Measurements from ENCODE around the gene COX4I1.
"Not testable (repeated sequence)": the region's sequence is repeated elsewhere in the genome, so short reads cannot be mapped to it uniquely, and the experiment has no call there.

Gene COX4I1

GRCh38 chr16:85805442-85806045 lies 6.0 kb downstream of the COX4I1 start:
- no peak overlapping the region for H3K9ac ChIP-seq (ENCODE audit: low read length)
- no peak overlapping the region for H3K27ac ChIP-seq (ENCODE audit: low read depth, low read length)
- peaks cover 19% of the 10 kb centered on the region for H3K4me1 ChIP-seq (ENCODE audit: insufficient read depth, low read length)
- H3K9me3 ChIP-seq (ENCODE audit: low read length) = no peaks in the 10 kb centered on the region
- no peak overlapping the region for H3K4me3 ChIP-seq (ENCODE audit: low read depth in 1 of 2, low read length in 2 of 2)
- peaks cover 56% of the 10 kb centered on the region for H3K36me3 ChIP-seq (ENCODE audit: insufficient read depth, low read length)
- no peaks in the 10 kb centered on the region for H3K27me3 ChIP-seq (ENCODE audit: control insufficient read depth in 1 of 2, insufficient read depth in 2 of 2, low read length in 2 of 2)

GRCh38 chr16:85806539-85806938 lies 7.0 kb downstream of the COX4I1 start:
- H3K36me3 ChIP-seq (ENCODE audit: insufficient read depth, low read length) = peaks cover 49% of the 10 kb centered on the region
- H3K9me3 ChIP-seq (ENCODE audit: low read length) = no peaks in the 10 kb centered on the region
- H3K27me3 ChIP-seq (ENCODE audit: control insufficient read depth in 1 of 2, insufficient read depth in 2 of 2, low read length in 2 of 2) = no peaks in the 10 kb centered on the region
- no peak overlapping the region for H3K27ac ChIP-seq (ENCODE audit: low read depth, low read length)
- H3K9ac ChIP-seq (ENCODE audit: low read length) = no peak overlapping the region
- H3K4me3 ChIP-seq (ENCODE audit: low read depth in 1 of 2, low read length in 2 of 2) = no peak overlapping the region
- H3K4me1 ChIP-seq (ENCODE audit: insufficient read depth, low read length) = peaks cover 9% of the 10 kb centered on the region

- not testable (repeated sequence) for H3K27ac ChIP-seq (ENCODE audit: low read depth, low read length); H3K4me3 ChIP-seq (ENCODE audit: low read depth in 1 of 2, low read length in 2 of 2); H3K4me1 ChIP-seq (ENCODE audit: insufficient read depth, low read length); H3K9ac ChIP-seq (ENCODE audit: low read length); H3K9me3 ChIP-seq (ENCODE audit: low read length); H3K27me3 ChIP-seq (ENCODE audit: control insufficient read depth in 1 of 2, insufficient read depth in 2 of 2, low read length in 2 of 2)
- peaks cover 41% of the 10 kb centered on the region for H3K36me3 ChIP-seq (ENCODE audit: insufficient read depth, low read length)
Observed at GRCh38 chr16:85807340-85807739, 7.8 kb downstream of the COX4I1 start.

- not testable (repeated sequence) for H3K9me3 ChIP-seq (ENCODE audit: low read length); H3K27ac ChIP-seq (ENCODE audit: low read depth, low read length); H3K9ac ChIP-seq (ENCODE audit: low read length); H3K27me3 ChIP-seq (ENCODE audit: control insufficient read depth in 1 of 2, insufficient read depth in 2 of 2, low read length in 2 of 2); H3K4me3 ChIP-seq (ENCODE audit: low read depth in 1 of 2, low read length in 2 of 2); H3K4me1 ChIP-seq (ENCODE audit: insufficient read depth, low read length)
- H3K36me3 ChIP-seq (ENCODE audit: insufficient read depth, low read length) = peaks cover 34% of the 10 kb centered on the region
Observed at GRCh38 chr16:85808104-85808503, 8.6 kb downstream of the COX4I1 start.

GRCh38 chr16:85808926-85809325 lies 9.4 kb downstream of the COX4I1 start:
- H3K27me3 ChIP-seq (ENCODE audit: control insufficient read depth in 1 of 2, insufficient read depth in 2 of 2, low read length in 2 of 2) = no peaks in the 10 kb centered on the region

GRCh38 chr16:85809645-85810044 lies 10.2 kb downstream of the COX4I1 start:
- Histone ChIP-seq H3K36me3 (ENCODE audit: insufficient read depth, low read length) (peaks cover 24% of the 10 kb centered on the region), H3K4me1 (ENCODE audit: insufficient read depth, low read length) (no peaks in the 10 kb centered on the region), H3K9ac (ENCODE audit: low read length) (no peak overlapping the region), H3K9me3 (ENCODE audit: low read length) (no peaks in the 10 kb centered on the region), H3K4me3 (ENCODE audit: low read depth in 1 of 2, low read length in 2 of 2) (no peak overlapping the region), H3K27me3 (ENCODE audit: control insufficient read depth in 1 of 2, insufficient read depth in 2 of 2, low read length in 2 of 2) (no peaks in the 10 kb centered on the region), H3K27ac (ENCODE audit: low read depth, low read length) (no peak overlapping the region)

More at GRCh38 chr16:85808926-85809325, 9.4 kb downstream of the COX4I1 start:
- Histone ChIP-seq H3K9ac (ENCODE audit: low read length) (no peak overlapping the region), H3K36me3 (ENCODE audit: insufficient read depth, low read length) (peaks cover 26% of the 10 kb centered on the region), H3K4me3 (ENCODE audit: low read depth in 1 of 2, low read length in 2 of 2) (no peak overlapping the region), H3K9me3 (ENCODE audit: low read length) (no peaks in the 10 kb centered on the region), H3K4me1 (ENCODE audit: insufficient read depth, low read length) (no peaks in the 10 kb centered on the region), H3K27ac (ENCODE audit: low read depth, low read length) (no peak overlapping the region)

- no peak overlapping the region for H3K27ac ChIP-seq (ENCODE audit: low read depth, low read length)
- H3K36me3 ChIP-seq (ENCODE audit: insufficient read depth, low read length) = peaks cover 18% of the 10 kb centered on the region
- no peaks in the 10 kb centered on the region for H3K27me3 ChIP-seq (ENCODE audit: control insufficient read depth in 1 of 2, insufficient read depth in 2 of 2, low read length in 2 of 2)
- no peaks in the 10 kb centered on the region for H3K4me1 ChIP-seq (ENCODE audit: insufficient read depth, low read length)
- no peak overlapping the region for H3K4me3 ChIP-seq (ENCODE audit: low read depth in 1 of 2, low read length in 2 of 2)
- no peak overlapping the region for H3K9ac ChIP-seq (ENCODE audit: low read length)
- H3K9me3 ChIP-seq (ENCODE audit: low read length) = no peaks in the 10 kb centered on the region
Observed at GRCh38 chr16:85810097-85810741, 10.7 kb downstream of the COX4I1 start.

GRCh38 chr16:85810742-85811115 lies 11.2 kb downstream of the COX4I1 start:
- peaks cover 13% of the 10 kb centered on the region for H3K36me3 ChIP-seq (ENCODE audit: insufficient read depth, low read length)
- H3K9me3 ChIP-seq (ENCODE audit: low read length) = no peaks in the 10 kb centered on the region
- no peaks in the 10 kb centered on the region for H3K4me1 ChIP-seq (ENCODE audit: insufficient read depth, low read length)
- no peak overlapping the region for H3K27ac ChIP-seq (ENCODE audit: low read depth, low read length)
- H3K4me3 ChIP-seq (ENCODE audit: low read depth in 1 of 2, low read length in 2 of 2) = no peak overlapping the region
- no peak overlapping the region for H3K9ac ChIP-seq (ENCODE audit: low read length)
- H3K27me3 ChIP-seq (ENCODE audit: control insufficient read depth in 1 of 2, insufficient read depth in 2 of 2, low read length in 2 of 2) = no peaks in the 10 kb centered on the region

- H3K27ac ChIP-seq (ENCODE audit: low read depth, low read length) = no peak overlapping the region
- H3K36me3 ChIP-seq (ENCODE audit: insufficient read depth, low read length) = no peaks in the 10 kb centered on the region
- no peak overlapping the region for H3K4me3 ChIP-seq (ENCODE audit: low read depth in 1 of 2, low read length in 2 of 2)
- H3K9me3 ChIP-seq (ENCODE audit: low read length) = no peaks in the 10 kb centered on the region
- H3K4me1 ChIP-seq (ENCODE audit: insufficient read depth, low read length) = no peaks in the 10 kb centered on the region
- no peaks in the 10 kb centered on the region for H3K27me3 ChIP-seq (ENCODE audit: control insufficient read depth in 1 of 2, insufficient read depth in 2 of 2, low read length in 2 of 2)
- no peak overlapping the region for H3K9ac ChIP-seq (ENCODE audit: low read length)
Observed at GRCh38 chr16:85812031-85812807, 12.7 kb downstream of the COX4I1 start.

- Histone ChIP-seq H3K27ac (ENCODE audit: low read depth, low read length) (no peak overlapping the region), H3K36me3 (ENCODE audit: insufficient read depth, low read length) (no peaks in the 10 kb centered on the region), H3K4me3 (ENCODE audit: low read depth in 1 of 2, low read length in 2 of 2) (no peak overlapping the region), H3K9ac (ENCODE audit: low read length) (no peak overlapping the region), H3K9me3 (ENCODE audit: low read length) (no peaks in the 10 kb centered on the region), H3K4me1 (ENCODE audit: insufficient read depth, low read length) (no peaks in the 10 kb centered on the region), H3K27me3 (ENCODE audit: control insufficient read depth in 1 of 2, insufficient read depth in 2 of 2, low read length in 2 of 2) (no peaks in the 10 kb centered on the region)
Observed at GRCh38 chr16:85812811-85813700, 13.6 kb downstream of the COX4I1 start.

GRCh38 chr16:85816159-85816558 lies 16.7 kb downstream of the COX4I1 start:
- H3K9ac ChIP-seq (ENCODE audit: low read length) = no peak overlapping the region
- no peak overlapping the region for H3K27ac ChIP-seq (ENCODE audit: low read depth, low read length)
- no peaks in the 10 kb centered on the region for H3K27me3 ChIP-seq (ENCODE audit: control insufficient read depth in 1 of 2, insufficient read depth in 2 of 2, low read length in 2 of 2)
- H3K36me3 ChIP-seq (ENCODE audit: insufficient read depth, low read length) = no peaks in the 10 kb centered on the region
- H3K9me3 ChIP-seq (ENCODE audit: low read length) = no peaks in the 10 kb centered on the region
- H3K4me1 ChIP-seq (ENCODE audit: insufficient read depth, low read length) = peaks cover 8% of the 10 kb centered on the region
- no peak overlapping the region for H3K4me3 ChIP-seq (ENCODE audit: low read depth in 1 of 2, low read length in 2 of 2)
